NCI-H146 (cell line): Measurements from ENCODE around the gene GRAMD1B.

Source experiments
- DNase-seq: peaks from one replicate; lab custom pipeline; 2025; lab: John Stamatoyannopoulos, UW

Gene GRAMD1B

DNA sequence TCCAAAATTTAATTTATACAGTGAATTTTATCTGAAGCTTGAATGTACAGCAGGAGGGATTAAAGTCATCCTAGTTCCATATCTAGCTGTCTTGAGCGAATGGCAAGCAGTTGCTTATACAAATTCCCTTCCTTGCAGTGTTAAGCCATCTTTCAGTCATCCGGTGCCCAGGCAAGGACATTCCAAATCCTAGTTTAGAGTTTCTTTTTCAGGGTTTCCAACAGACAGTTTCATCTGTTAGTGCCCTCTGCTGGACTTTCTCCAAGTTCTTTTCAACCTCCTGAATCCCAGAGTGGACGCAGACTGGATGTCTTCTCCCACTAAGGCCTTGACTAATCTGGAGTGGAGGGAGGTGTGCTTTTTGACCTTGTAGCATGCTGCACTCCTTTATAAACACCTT lies 45.4 kb downstream of the GRAMD1B start:
- DNase-seq: no peak

DNA sequence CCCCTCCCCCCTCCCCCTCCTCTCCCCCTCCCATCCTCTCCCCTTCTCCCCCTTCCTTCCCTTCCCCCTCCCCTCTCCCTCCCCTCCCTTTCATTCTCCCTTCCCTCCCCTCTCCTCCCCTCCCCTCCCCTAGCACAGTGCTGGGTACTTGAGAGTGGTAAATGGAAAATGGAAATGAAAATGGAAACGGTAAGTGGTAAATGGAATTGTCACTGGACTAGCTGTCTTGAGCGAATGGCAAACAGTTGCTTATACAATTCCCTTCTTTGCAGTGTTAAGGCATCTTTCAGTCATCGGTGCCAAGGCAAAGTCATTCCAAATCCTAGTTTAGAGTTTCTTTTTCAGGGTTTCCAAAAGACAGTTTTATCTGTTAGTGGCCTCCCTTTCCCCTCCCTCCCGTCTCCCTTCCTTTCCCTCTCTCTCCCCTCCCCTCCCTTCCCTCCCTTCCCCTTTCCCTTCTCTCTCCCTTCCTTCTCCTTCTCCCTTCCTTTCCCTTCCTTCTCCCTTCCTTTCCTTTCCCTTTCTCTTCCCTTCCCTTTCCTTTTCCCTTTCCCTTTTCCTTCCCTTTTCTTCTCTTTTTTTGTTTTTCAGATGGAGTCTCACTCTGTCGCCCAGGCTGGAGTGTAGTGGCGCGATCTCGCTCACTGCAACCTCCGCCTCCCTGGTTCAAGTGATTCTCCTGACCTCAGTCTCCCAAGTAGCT lies 47.3 kb downstream of the GRAMD1B start:
- DNase-seq: no peak

DNA sequence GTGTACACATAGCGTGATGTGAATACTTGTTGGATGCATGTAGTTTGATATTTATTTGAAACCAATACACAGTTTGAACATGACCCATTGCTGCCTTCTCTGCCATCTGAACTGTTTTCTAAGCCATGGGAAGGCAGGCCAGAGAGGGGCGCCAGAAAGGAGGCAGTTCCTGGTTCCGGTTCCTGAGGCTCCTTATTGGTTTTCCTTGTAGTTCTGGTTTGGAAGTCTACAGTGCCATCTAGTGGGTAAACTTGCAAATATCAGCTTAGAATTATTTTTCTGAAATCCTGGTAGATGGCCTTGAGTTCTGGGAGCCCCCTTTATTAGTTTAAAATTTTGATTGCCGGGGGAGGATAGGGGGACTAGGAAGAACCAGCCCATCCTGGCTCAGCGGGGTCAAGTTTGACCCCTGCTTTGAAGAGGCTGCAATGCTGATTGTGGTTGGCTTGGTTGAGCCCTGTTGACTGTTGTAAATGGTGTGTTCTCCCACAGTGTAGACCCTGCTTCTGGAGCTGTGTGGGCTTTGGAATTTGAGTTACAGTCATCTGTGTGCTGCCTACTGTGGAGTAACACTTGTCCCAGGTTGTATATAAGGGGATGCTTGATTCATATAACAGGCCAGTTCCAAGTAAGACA lies 48.4 kb downstream of the GRAMD1B start:
- peak; percentile 32 for DNase-seq

DNA sequence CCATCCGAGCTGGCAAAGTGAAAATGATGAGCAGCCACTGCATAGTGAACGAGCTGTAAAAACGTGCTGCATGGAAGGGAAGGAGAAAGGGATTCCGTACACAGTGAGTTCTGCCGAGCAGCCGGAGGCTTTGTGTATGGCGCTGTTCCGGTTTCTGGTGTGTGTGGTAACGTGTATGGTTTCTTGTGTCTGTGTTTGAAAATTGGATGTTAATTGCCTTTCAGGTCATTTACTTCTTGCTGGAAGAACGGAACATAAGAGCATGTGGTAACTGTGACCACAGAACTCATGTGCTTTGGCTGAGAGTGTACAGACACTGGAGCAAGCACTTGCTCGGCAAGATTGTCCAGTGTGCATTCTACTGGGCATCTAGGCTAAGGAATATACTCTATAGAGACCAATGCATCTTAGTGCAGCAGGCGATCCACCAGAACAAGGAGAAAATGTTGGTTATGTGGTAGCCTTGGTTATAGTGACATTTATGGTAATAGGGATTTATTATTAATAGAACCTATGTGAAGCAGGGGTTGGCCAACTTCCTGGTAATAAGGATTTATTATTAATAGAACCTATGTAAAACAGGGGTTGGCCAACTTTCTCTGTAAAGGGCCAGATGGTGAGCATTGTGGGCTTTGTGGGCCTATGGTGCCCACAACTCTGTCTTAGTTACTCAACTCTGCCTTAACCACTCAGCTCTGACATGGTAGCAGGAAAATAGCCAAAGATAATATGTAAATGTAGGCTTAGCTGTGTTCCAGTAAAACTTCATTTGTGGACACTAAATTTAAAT lies 49.2 kb downstream of the GRAMD1B start:
- no peak for DNase-seq

DNA sequence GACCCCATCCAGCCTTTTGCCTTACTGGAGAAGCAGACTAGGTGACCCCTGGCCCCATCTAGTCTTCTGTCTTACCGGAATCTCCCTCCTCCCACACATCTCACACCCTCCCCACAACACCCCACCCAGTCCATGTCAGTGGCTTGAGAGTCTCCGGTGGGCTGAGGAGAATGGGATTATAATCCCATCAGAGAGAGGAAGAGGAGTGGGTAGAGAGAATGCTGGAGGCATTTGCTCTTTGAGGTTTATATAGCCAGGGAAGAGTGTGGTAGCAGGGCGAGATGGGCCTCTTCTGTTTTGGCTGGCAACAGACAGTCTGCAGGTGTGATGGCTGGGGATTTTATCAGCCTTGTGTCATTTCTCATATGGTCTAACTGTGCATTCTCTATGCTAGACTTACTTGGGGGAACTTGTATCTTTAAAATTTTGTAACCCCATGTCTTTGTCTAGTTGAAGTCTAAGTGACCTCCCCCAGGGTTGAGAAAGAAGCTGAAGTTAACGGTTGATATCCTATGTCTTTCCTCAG lies 50.3 kb downstream of the GRAMD1B start:
- no peak for DNase-seq

DNA sequence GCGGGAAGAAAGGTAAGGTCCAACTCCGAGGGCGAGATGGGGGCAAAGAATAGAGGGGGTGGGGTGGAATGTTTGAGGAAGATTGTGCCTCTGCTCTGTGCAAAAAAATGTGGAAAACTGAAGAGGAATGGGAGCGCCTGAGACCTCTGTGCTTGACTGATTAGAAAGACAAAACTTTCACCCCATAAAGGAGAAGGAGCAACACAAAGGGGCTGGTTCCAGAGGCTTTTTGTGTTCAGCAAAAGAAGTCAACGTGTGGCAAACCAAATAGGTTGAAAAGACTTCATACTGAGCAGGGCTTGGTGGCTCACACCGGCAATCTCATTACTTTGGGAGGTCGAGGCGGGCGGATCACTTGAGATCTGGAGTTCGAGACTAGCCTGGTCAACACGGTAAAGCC lies 50.8 kb downstream of the GRAMD1B start:
- DNase-seq: no peak

DNA sequence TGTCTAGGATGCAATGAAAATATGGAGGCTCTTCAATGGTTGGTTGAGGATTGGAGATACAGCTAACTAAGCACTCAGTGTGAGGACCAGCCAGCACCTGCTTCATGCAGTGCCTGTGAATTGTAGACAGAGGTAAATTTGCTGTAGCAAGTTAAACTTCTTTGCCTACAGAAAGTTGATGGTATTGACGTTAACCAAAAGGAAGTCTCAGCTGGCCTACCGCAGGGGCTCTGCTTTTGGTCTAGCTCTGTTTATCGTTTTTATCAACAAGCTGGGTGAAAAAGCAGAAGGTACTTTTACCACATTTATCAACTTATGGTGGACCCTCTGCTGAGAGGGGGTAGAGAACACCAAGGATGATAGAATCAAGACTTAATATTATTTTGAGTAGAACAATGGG lies 51.6 kb downstream of the GRAMD1B start:
- no peak for DNase-seq

DNA sequence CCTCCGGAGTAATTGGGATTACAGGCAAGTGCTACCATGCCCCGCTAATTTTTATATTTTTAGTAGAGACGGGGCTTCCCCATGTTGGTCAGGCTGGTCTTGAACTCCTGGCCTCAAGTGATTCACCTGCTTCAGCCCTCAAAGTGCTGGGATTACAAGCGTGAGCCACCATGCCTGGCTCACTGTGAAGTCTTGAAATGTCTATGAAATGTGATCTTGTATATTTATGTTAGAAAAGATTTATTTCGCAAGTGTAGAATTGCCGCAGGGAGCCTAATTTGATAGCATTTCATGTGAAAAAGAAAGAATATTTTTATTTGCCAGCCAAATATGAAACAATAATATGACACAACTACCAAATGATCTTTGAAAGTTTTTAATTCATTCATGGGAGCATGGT lies 52.1 kb downstream of the GRAMD1B start:
- DNase-seq: no peak

DNA sequence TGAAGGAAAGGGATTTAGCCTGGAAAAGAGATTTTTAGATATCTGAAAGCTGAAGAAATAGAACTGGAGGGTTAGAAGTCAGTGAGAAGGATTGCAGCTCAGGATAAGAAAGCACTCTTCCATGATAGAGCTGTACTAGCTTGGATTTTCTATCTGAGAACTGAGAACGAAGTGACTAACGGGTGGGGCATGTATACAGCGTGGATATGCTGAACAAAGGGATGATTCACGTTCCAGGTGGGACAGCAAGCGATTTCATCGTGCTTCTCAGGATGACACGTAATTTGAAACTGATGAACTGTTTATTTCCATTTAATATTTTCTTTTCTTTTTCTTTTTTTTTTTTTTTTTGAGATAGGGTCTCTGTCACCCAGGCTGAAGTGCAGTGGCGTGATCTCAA lies 53.0 kb downstream of the GRAMD1B start:
- no peak for DNase-seq

DNA sequence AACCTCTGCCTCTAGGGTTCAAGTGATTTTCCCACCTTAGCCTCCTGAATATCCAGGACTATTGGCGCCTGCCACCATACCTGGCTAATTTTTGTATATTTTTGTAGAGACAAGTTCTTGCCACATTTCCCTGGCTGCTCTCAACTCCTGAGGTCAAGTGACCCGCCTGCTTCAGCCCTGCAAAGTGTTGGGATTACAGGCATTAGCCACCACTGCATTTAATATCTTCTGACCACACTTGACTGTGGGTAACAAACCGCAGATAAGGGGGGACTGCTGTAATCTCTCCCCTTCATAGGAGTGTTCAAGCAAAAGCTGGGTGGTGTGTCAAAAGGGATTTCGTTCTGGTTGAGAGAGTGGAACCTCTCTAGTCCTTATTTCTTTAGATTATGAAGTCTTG lies 53.4 kb downstream of the GRAMD1B start:
- no peak for DNase-seq

DNA sequence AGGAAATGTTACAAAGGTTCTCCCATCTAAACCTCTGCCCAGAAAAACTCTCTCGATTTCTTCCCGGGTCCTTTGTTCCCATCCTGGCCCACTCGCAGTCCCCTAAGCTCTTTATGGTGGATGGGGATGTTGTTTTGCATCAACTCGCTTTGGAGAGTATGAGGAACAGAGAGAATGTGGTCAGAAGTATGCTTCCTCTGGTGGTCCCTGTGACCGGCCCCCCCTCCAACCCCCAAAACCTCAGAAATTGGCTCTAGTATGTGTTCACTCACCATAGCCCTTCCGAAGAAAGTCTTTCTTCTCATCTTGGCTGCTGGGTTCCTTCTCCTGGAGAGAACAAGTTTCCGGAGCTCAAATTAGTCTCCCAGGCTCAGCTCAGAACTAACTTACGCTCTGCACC lies 54.4 kb downstream of the GRAMD1B start:
- DNase-seq: no peak

DNA sequence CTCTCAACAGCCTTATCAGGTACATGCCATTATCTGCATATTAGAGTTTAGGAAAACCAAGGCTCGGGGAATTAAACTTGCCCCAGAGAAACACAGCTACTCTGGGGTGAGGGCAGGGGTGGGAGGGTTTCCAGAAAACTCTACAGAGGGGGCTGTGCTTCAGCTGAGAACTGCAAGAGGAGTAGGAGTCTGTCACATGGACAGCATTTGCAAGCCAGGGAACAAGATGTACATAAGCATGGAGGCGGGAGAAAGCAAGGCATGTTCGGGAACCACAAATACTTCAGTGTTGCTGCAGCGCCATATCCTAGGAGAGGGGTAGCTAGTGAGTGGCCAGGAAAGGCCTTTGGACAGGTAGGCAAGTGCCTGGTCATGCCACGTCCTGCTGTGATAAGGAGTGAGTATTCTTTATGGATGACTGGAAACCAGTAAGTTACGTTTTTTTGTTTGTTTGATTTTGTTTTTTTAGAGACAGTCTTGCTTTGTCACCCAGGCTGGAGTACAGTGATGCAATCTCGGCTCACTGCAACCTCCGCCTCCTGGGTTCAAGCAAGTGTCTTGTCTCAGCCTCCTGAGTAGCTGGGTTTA lies 57.2 kb downstream of the GRAMD1B start:
- DNase-seq: no peak

DNA sequence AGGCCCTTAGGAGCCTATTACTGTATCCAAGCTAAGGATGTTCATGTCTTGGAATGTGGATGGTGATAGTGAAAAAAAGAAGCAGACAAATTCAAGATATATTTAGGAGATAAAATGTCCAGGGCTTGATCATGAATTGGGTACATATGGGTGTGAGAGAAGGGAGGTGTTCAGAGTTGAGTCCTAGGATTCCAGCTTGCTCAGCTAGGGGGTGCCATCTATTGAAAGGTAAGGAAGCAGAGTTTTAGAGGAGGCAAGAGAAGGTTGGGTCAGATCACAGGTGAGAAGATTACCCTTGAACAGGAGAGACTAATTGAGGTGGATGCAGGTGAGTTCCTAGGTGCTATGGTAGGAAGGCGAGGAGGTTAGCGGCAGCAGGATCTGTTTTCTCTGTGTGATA lies 60.5 kb downstream of the GRAMD1B start:
- DNase-seq: no peak

DNA sequence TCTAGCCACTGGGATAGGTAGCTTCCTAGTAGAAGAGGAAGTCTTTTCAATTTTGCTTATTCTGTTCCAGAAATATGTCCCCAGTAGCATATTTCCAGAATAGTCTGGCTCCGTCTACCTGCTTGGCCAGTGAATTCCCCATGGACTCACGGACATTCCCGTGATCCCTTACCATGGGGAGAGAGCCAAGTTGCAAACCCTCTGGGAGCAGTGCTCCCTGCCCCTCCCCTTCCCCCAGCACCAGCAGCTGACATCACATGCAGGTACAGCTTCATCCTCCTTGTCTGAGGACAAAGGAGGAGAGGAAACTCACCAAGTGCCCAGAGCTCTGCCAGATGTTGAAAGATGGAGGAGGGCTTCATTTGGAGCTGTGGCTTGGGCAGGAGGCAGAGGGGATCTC lies 61.2 kb downstream of the GRAMD1B start:
- no peak for DNase-seq

DNA sequence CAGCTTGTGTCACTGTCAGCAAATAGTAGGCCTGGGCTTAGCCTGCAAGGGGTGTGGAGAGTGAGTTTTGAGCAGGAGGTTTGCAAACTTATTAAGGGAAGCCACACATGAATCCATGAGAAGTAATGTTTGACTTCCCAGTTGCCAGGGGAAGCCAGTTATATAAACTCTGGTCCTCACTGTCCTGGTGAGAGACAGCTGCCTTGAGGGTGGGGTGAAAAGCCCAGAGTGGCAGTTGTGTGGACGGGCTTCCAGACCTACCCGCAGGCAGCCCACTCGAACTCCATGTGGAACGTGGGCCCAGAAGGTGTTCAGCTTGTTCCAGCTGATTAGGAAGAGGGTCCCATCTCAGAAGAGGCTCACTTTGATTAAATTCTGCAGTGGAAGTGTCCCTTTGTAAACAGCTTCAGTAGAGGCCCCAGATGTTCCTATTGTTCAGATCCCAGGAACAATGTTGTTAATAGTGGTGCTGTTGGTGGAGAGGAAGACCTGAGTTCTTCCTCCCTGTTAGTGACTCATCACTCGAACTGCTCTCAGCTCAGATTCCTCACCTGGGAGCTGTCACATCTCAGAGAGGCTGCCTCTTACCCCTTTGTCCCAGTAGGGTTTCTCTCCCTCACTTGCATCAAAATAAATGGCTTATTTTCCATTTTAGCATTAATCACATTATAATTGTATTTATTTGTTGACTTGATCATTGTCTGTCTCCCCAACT lies 63.4 kb downstream of the GRAMD1B start:
- DNase-seq: no peak

DNA sequence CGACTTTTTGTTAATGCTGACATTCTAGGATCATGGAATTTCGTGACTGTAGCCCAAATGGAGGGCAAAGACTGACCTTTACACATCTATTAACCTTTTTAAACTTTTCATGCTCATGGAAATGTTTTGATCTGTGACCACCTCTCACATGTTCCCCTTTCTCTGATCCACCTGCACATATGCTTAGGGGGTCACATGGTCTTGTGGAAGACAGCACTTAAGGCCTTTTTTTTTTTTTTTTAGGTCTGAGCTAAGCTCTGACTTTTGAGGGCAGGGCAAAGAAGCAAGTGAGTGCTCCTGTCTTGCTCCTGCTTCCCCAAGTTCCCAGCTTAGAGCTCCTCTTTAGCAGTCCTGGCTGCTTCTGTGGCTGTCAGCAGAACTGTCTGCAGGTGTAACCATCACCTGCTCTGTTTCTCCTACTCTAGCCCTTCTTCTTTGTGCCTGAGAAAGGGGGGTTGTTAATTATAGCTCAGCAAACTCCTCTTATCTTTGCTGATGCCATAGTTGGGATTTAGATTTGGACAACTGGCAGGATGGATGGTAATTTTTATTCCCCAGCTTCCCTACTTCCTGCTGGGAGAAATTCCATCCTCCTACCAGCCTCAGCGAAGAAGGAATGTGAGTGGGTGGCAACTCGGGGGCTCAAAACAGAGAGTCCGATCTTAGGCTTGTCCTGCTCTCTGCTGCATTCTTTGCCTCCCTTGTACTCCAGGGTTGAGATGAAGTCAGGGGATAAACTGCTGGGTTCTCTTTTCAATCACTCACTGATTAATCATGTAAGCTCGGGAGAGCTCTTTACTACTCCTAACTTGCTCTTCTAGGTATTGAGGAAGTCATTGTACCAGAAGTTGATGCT lies 64.4 kb downstream of the GRAMD1B start:
- no peak for DNase-seq

DNA sequence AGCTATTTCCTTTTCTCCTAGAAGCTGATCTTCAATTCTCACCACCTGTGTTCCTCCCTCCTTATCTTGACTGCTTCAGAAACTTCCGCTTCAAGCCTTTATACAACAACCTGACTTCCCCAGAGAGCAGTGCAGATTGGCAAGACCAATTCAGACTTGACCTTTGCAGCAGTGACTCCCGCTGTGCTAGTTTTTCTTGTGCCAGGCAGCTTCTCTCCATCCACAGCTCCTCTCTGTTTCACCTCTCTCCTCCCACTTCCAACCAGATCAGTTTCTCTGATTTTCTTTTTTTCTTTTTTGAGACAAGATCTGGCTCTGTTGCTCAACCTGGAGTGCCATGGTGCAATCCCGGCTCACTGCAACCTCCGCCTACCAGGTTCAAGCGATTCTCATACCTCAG lies 74.3 kb downstream of the GRAMD1B start:
- no peak for DNase-seq

DNA sequence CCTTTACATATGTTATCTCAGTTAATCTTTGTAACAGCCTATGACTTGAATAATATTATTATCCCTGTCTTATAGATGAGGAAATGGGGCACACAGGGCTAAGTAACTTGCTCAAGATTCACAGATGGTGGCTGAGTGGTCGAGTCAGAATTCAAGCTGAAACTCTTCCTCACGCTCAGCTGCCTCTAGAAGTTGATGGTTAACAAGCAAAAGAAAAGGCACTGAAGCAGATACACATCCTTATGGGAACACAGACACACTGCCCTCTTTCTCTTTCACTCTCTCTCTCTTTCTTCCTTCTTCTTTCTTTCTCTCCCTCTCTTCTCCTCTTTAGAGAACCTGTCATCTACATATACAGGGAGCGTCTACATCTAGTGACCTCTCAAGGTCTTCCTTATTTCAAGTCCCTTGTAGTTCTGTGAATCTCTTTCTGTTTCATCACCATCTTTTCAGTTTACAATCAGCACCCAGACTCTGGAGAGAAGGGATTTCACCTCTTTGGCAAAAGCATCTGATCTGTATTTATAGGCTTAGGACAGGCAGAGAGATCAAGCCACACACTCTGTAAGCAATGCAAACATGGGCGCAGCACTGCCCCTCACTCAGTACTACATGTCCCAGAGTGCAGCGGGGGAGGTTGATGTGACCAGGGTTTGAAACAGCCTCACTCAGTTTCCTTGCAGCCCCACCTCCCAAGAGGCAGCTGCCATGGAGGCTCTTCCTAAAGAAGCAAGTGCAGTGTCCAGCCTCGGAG lies 75.7 kb downstream of the GRAMD1B start:
- no peak for DNase-seq

DNA sequence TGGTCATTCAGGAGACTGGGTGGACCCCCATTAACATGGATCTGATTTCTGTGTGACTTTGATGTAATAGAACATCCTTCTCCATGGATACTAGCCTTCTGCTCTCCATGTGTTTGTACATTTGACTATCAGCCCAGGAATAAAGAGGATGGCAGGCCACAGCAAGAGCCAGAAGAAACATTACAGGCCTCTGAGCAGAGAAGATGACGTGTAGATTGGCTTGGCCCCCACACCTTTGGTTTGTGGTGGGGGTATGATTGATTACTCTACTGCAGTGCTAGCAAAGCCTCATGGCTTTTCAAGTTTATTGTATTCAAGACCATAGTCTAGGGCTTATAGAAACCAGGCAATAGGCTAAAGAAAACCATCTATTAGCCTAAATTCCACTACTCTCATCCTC lies 77.0 kb downstream of the GRAMD1B start:
- DNase-seq: no peak
